Esophagus squamous epithelium (tissue), 4 donors: Measurements from ENCODE around the gene MMP2.

ENCODE experiments used
- CTCF ChIP-seq, 6 experiments: fragments of 450-650 bp in 4 of 6; fragments of 200-600 bp in 2 of 6; sonication (generic) in 2 of 6; IDR thresholded peaks; one replicate each; pipeline ENCODE4 v1.5.1; 2016 to 2019; ENCODE audit warnings: antibody characterized with exemption in 6 of 6, mild to moderate bottlenecking in 4 of 6, moderate library complexity in 4 of 6
- POLR2A ChIP-seq, 4 donors: fragments of 450-650 bp; IDR thresholded peaks; one replicate each; pipeline ENCODE4 v1.6.1; 2017; ENCODE audit warnings: antibody characterized with exemption in 4 of 4, mild to moderate bottlenecking in 4 of 4, moderate library complexity in 3 of 4

DNA sequence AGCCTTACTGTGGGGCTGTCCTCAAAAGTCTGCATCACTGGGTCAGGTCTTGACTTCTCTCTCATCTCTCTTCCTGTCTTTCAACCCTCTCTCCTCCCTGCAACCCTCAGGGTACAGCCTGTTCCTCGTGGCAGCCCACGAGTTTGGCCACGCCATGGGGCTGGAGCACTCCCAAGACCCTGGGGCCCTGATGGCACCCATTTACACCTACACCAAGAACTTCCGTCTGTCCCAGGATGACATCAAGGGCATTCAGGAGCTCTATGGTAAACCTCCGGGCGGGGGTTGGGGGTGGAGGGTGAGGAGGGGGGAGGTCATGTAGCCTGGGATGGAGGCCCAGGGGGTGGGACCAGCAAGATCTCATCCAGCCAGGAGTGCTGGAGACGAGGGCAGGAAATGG lies 12.7 kb downstream of the MMP2 start:
- no peak for TF ChIP-seq CTCF (IDR thresholded peaks at IDR 0.05)
- no peak for TF ChIP-seq POLR2A (IDR thresholded peaks at IDR 0.05)
